ENCODE results near the gene PARN.

The PARN gene

DNA sequence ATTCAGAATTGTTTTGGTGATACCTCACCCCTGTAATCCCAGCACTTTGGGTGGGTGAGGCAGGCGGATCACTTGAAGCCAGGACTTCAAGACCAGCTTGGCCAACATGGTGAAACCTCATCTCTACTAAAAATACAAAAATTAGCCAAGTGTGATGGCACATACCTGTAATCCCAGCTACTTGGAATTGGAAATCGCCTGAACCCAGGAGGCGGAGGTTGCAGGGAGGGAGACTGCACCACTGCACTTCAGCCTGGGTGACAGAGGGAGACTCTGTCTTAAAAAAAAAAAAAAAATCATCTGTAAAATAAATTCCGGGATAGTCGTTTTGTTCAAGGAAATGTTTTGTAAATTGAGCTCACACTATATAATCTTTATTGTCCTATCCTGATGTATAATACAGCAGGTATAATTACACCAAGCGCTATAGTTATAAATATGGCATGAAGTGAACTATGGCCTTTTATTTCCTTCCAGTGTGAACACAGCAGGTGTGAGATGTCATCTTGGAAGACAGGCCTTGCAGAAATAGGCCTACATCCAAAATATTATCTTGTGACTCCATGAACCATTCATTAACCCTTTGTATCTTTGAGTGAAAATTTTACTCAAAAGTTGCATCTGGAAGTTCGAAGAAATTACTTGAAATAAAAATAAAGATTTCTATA is 38.6 kb upstream of the PARN start:
- Histone ChIP-seq H3K36me3 (ENCODE audit: control insufficient read depth in 2 of 2, insufficient read depth in 1 of 2, low read length in 2 of 2) (peaks cover 13 to 52% of the 10 kb centered on the region in 2 experiments), H3K4me3 (ENCODE audit: low read depth, low read length) (no peak overlapping the region), H3K4me1 (ENCODE audit: control insufficient read depth, insufficient read depth, low read length) (no peaks in the 10 kb centered on the region), H3K27ac (ENCODE audit: extremely low read depth, low read depth, low read length) (no peak overlapping the region), H3K9me3 (ENCODE audit: control insufficient read depth, insufficient read depth, low read depth, low read length) (no peaks in the 10 kb centered on the region)
- TF ChIP-seq ZNF138 (tag by site-specific recombination; IDR thresholded peaks at IDR 0.05; ENCODE audit: borderline replicate concordance) (no peak), ZSCAN23 (tag by site-specific recombination; IDR thresholded peaks at IDR 0.05) (no peak), ZNF202 (tag by site-specific recombination; IDR thresholded peaks at IDR 0.05; ENCODE audit: borderline replicate concordance) (no peak), ZNF24 (tag by site-specific recombination; IDR thresholded peaks at IDR 0.05) (no peak), ZNF776 (tag by site-specific recombination; IDR thresholded peaks at IDR 0.05; ENCODE audit: borderline replicate concordance) (no peak), ZNF404 (tag by site-specific recombination; IDR thresholded peaks at IDR 0.05) (no peak), KLF7 (tag by site-specific recombination; IDR thresholded peaks at IDR 0.05; ENCODE audit: borderline replicate concordance) (no peak), HOXD13 (CRISPR knock-in tag; IDR thresholded peaks at IDR 0.05; ENCODE audit: borderline replicate concordance) (no peak), ZNF248 (tag by site-specific recombination; IDR thresholded peaks at IDR 0.05) (no peak), ZNF133 (tag by site-specific recombination; IDR thresholded peaks at IDR 0.05) (no peak), ZNF658 (tag by site-specific recombination; IDR thresholded peaks at IDR 0.05) (no peak), PRDM1 (tag by site-specific recombination; IDR thresholded peaks at IDR 0.05) (no peak), TCF7L2 (IDR thresholded peaks at IDR 0.05; ENCODE audit: borderline replicate concordance, low read depth, low read length) (no peak), SALL2 (tag by site-specific recombination; IDR thresholded peaks at IDR 0.05; ENCODE audit: borderline replicate concordance) (no peak), ZNF175 (tag by site-specific recombination; IDR thresholded peaks at IDR 0.05) (no peak)
- TF ChIP-seq, protein P1, sequence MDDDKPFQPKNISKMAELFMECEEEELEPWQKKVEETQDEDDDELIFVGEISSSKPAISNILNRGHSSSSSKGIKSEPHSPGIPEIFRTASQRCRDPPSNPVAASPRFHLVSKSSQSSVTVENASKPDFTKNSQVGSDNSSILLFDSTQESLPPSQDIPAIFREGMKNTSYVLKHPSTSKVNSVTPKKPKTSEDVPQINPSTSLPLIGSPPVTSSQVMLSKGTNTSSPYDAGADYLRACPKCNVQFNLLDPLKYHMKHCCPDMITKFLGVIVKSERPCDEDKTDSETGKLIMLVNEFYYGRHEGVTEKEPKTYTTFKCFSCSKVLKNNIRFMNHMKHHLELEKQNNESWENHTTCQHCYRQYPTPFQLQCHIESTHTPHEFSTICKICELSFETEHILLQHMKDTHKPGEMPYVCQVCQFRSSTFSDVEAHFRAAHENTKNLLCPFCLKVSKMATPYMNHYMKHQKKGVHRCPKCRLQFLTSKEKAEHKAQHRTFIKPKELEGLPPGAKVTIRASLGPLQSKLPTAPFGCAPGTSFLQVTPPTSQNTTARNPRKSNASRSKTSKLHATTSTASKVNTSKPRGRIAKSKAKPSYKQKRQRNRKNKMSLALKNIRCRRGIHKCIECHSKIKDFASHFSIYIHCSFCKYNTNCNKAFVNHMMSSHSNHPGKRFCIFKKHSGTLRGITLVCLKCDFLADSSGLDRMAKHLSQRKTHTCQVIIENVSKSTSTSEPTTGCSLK (tag by site-specific recombination; IDR thresholded peaks at IDR 0.05): no peak
- TF ChIP-seq, protein P2, sequence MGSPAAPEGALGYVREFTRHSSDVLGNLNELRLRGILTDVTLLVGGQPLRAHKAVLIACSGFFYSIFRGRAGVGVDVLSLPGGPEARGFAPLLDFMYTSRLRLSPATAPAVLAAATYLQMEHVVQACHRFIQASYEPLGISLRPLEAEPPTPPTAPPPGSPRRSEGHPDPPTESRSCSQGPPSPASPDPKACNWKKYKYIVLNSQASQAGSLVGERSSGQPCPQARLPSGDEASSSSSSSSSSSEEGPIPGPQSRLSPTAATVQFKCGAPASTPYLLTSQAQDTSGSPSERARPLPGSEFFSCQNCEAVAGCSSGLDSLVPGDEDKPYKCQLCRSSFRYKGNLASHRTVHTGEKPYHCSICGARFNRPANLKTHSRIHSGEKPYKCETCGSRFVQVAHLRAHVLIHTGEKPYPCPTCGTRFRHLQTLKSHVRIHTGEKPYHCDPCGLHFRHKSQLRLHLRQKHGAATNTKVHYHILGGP (tag by site-specific recombination; IDR thresholded peaks at IDR 0.05): no peak
- TF ChIP-seq, protein P3, sequence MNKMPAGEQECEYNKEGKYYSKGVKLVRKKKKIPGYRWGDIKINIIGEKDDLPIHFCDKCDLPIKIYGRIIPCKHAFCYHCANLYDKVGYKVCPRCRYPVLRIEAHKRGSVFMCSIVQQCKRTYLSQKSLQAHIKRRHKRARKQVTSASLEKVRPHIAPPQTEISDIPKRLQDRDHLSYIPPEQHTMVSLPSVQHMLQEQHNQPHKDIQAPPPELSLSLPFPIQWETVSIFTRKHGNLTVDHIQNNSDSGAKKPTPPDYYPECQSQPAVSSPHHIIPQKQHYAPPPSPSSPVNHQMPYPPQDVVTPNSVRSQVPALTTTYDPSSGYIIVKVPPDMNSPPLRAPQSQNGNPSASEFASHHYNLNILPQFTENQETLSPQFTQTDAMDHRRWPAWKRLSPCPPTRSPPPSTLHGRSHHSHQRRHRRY (tag by site-specific recombination; IDR thresholded peaks at IDR 0.05): no peak
- TF ChIP-seq, protein P4, sequence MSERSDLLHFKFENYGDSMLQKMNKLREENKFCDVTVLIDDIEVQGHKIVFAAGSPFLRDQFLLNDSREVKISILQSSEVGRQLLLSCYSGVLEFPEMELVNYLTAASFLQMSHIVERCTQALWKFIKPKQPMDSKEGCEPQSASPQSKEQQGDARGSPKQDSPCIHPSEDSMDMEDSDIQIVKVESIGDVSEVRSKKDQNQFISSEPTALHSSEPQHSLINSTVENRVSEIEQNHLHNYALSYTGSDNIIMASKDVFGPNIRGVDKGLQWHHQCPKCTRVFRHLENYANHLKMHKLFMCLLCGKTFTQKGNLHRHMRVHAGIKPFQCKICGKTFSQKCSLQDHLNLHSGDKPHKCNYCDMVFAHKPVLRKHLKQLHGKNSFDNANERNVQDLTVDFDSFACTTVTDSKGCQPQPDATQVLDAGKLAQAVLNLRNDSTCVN (tag by site-specific recombination; optimal IDR thresholded peaks at IDR 0.05): no peak
- POLR2A ChIA-PET: interaction anchor here (0.7 kb wide), 1 partner anchor 160 kb away, joined by 3 read pairs; no protein-coding TSS in a partner anchor
- CTCF ChIA-PET: no interaction called here

Measured in HEK293 (cell line).